Mesothelial cell of epicardium (in vitro differentiated cells): ENCODE measurements around the gene CD70. TPM values are rescaled to one million over a fixed set of nuclear protein-coding genes. Genes with fewer than 3 reads are reported as not detected.
"Not testable (repeated sequence)": the region's sequence is repeated elsewhere in the genome, so short reads cannot be mapped to it uniquely, and the experiment has no call there.

Experiments
- DNase-seq, 2 experiments: peaks; one replicate each; pipeline ENCODE4 v3.0.0; 2021; ENCODE audit warnings: low spot score in 2 of 2; ENCODE audit not compliant: unreplicated experiment in 2 of 2
- H3K27ac Mint-ChIP-seq: 2 replicates; pipeline ENCODE4 v1.8.0; 2021; ENCODE audit warnings: mixed read lengths
- H3K27me3 Mint-ChIP-seq: 2 replicates; pipeline ENCODE4 v1.8.0; 2021; ENCODE audit warnings: low read depth, mixed read lengths
- H3K36me3 Mint-ChIP-seq: 2 replicates; pipeline ENCODE4 v1.8.0; 2021; ENCODE audit warnings: mixed read lengths
- H3K4me1 Mint-ChIP-seq: 2 replicates; pipeline ENCODE4 v1.8.0; 2021; ENCODE audit warnings: mixed read lengths
- H3K4me3 Mint-ChIP-seq: 2 replicates; pipeline ENCODE4 v1.8.0; 2021; ENCODE audit warnings: mild to moderate bottlenecking, moderate library complexity, mixed read lengths
- H3K9me3 Mint-ChIP-seq: 2 replicates; pipeline ENCODE4 v1.8.0; 2021; ENCODE audit warnings: mixed read lengths
- total RNA-seq: library from RNA; stranded (reverse); gene quantifications from 3 replicates; pipeline ENCODE4 v1.2.1, GENCODE V29; 2021
- TF ChIP-seq, protein P1 (sequence below): fragments of 200-600 bp; sonication (generic); IDR thresholded peaks from one replicate; pipeline ENCODE4 v1.5.0; 2021; ENCODE audit warnings: antibody characterized with exemption; ENCODE audit not compliant: unreplicated experiment

Gene CD70
- total RNA-seq, 1 donor from 2014 or later: not detected

DNA sequence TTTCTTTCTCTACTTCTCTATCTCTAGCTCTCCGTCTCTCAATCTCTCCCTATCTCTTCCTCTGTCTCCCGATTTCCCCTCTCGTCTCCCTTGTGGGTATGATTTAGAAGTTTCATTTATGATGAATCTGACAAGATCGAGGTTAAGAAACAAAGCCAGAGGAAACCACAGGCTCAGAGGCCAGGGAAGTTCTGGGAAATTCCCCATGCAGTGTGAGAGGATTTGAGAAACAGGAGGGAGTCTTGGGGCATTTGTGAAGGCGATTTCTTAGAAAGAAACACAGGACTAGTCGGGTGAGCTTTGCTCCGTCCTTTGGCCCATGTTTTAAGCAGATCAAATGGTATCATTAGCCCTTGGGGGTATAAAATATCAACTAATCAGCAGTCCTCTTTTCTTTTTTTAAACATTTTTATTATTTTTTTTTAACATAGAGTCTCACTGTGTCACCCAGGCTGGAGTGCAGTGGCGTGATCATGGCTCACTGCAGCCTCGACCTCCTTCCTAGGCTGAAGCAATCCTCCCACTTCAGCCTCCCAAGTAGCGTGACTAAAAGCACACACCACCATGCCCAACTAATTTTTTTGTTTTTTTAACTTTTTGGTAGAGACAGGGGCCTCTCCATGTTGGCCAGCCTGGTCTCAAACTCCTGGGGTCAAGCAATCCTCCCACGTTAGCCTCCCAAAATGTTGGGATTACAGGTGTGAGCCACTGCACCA, 34.3 kb downstream of the CD70 start:
- no peak overlapping the region for H3K4me3 Mint-ChIP-seq
- H3K9me3 Mint-ChIP-seq: no peaks in the 10 kb centered on the region
- no peak for DNase-seq

GRCh38 chr19:6556043-6556449, 34.9 kb downstream of the CD70 start:
- no peak overlapping the region for H3K27ac Mint-ChIP-seq
- peaks cover 7% of the 10 kb centered on the region for H3K27me3 Mint-ChIP-seq
- no peak for DNase-seq
- no peaks in the 10 kb centered on the region for H3K4me1 Mint-ChIP-seq
- TF ChIP-seq, protein P1, sequence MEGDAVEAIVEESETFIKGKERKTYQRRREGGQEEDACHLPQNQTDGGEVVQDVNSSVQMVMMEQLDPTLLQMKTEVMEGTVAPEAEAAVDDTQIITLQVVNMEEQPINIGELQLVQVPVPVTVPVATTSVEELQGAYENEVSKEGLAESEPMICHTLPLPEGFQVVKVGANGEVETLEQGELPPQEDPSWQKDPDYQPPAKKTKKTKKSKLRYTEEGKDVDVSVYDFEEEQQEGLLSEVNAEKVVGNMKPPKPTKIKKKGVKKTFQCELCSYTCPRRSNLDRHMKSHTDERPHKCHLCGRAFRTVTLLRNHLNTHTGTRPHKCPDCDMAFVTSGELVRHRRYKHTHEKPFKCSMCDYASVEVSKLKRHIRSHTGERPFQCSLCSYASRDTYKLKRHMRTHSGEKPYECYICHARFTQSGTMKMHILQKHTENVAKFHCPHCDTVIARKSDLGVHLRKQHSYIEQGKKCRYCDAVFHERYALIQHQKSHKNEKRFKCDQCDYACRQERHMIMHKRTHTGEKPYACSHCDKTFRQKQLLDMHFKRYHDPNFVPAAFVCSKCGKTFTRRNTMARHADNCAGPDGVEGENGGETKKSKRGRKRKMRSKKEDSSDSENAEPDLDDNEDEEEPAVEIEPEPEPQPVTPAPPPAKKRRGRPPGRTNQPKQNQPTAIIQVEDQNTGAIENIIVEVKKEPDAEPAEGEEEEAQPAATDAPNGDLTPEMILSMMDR: no peak
- no peaks in the 10 kb centered on the region for H3K36me3 Mint-ChIP-seq
- H3K4me3 Mint-ChIP-seq: no peak overlapping the region
- H3K9me3 Mint-ChIP-seq: no peaks in the 10 kb centered on the region

More for the DNA sequence above, 34.3 kb downstream of the CD70 start:
- Mint-ChIP-seq H3K4me1 (no peaks in the 10 kb centered on the region), H3K27me3 (peaks cover 7% of the 10 kb centered on the region), H3K36me3 (no peaks in the 10 kb centered on the region), H3K27ac (no peak overlapping the region)
- TF ChIP-seq, protein P1: no peak

GRCh38 chr19:6551607-6552450, 39.1 kb downstream of the CD70 start:
- Mint-ChIP-seq H3K36me3 (no peaks in the 10 kb centered on the region), H3K27ac (no peak overlapping the region), H3K9me3 (peaks cover 5% of the 10 kb centered on the region), H3K27me3 (peaks cover 12% of the 10 kb centered on the region), H3K4me3 (no peak overlapping the region), H3K4me1 (no peaks in the 10 kb centered on the region)
- TF ChIP-seq, protein P1: no peak
- DNase-seq: no peak

DNA sequence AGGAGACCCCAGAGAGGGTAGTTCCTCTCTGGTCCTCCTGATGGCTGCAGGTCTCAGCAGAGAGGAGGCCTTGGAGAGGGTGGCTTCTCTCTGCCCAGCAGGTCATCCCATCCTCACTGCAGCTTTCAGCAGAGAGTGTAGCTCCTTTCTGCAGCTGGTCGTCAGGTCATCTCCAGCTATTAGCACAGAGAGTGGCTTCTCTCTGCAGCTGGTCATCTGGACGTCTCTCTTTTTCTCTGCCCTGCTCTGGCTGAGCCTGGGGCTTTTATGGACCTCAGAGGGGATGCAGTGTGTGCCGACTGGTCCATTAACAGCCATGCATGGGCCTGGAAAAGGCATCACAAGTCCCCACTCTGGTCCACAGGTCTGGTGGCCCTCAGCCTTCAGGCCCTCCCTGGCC, 39.9 kb downstream of the CD70 start:
- Mint-ChIP-seq H3K27me3 (peaks cover 12% of the 10 kb centered on the region), H3K27ac (no peak overlapping the region), H3K36me3 (no peaks in the 10 kb centered on the region), H3K4me3 (no peak overlapping the region), H3K4me1 (no peaks in the 10 kb centered on the region), H3K9me3 (peaks cover 12% of the 10 kb centered on the region)
- TF ChIP-seq, protein P1: no peak
- no peak for DNase-seq

DNA sequence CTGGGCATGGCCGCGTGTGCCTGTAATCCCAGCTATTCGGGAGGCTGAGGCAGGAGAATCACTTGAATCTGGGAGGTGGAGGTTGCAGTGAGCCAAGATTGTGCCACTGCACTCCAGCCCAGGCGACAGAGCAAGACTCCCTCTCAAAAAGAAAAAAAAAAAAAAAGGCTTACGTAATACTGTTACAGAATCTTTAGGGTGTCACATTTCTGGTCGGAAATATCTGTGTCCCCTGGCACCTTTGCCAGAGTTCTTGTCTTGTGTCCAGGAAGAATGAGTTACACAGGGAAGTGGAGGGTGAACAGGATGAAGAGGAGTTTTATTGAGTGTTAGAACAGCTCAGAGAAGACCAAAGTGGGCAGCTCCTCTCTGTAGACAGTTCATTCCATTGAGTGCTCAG, 40.3 kb downstream of the CD70 start:
- peaks cover 12% of the 10 kb centered on the region for H3K27me3 Mint-ChIP-seq
- H3K4me1 Mint-ChIP-seq, DNase-seq, H3K27ac Mint-ChIP-seq, H3K4me3 Mint-ChIP-seq, H3K36me3 Mint-ChIP-seq: not testable (repeated sequence)
- peaks cover 14% of the 10 kb centered on the region for H3K9me3 Mint-ChIP-seq

DNA sequence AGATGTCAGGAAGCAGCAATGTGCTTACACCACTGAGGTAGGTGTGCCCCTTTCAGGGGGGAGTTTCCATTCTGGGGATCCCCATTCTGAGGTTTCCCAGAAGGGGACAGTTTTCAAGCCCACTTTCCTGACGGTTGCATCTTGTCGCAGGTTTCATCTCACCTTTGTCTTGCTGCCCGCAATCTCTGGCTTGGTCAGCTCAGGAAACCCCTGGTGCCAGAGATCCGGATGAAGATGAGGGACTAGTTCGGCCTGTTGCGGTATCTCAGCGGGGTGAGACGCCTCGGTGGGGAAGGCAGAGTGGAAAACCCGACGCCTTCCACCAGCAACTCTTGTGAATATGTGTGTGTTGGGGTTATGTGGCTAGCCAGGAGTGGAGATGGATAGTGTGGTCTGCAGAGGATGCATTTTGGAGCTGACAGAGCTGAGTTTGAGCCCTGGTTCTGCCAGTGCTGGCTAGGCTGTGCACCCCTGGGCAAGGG, 47.0 kb downstream of the CD70 start:
- Mint-ChIP-seq H3K4me1 (no peaks in the 10 kb centered on the region), H3K36me3 (no peaks in the 10 kb centered on the region), H3K27me3 (peaks cover 8% of the 10 kb centered on the region), H3K27ac (no peak overlapping the region), H3K4me3 (no peak overlapping the region), H3K9me3 (peaks cover 14% of the 10 kb centered on the region)
- TF ChIP-seq, protein P1: no peak
- DNase-seq: no peak
